Activated CD4-positive, alpha-beta T cell treated with anti-CD3 and anti-CD28 coated beads for 24 hours (primary cell): Measurements from ENCODE around the gene IL17RB.

ENCODE experiments used
- DNase-seq, 2 donors: peaks; one replicate each; pipeline ENCODE4 v3.0.0-alpha.2; 2020; ENCODE audit warnings: low read depth in 2 of 2

IL17RB gene, protein sequence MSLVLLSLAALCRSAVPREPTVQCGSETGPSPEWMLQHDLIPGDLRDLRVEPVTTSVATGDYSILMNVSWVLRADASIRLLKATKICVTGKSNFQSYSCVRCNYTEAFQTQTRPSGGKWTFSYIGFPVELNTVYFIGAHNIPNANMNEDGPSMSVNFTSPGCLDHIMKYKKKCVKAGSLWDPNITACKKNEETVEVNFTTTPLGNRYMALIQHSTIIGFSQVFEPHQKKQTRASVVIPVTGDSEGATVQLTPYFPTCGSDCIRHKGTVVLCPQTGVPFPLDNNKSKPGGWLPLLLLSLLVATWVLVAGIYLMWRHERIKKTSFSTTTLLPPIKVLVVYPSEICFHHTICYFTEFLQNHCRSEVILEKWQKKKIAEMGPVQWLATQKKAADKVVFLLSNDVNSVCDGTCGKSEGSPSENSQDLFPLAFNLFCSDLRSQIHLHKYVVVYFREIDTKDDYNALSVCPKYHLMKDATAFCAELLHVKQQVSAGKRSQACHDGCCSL

DNA sequence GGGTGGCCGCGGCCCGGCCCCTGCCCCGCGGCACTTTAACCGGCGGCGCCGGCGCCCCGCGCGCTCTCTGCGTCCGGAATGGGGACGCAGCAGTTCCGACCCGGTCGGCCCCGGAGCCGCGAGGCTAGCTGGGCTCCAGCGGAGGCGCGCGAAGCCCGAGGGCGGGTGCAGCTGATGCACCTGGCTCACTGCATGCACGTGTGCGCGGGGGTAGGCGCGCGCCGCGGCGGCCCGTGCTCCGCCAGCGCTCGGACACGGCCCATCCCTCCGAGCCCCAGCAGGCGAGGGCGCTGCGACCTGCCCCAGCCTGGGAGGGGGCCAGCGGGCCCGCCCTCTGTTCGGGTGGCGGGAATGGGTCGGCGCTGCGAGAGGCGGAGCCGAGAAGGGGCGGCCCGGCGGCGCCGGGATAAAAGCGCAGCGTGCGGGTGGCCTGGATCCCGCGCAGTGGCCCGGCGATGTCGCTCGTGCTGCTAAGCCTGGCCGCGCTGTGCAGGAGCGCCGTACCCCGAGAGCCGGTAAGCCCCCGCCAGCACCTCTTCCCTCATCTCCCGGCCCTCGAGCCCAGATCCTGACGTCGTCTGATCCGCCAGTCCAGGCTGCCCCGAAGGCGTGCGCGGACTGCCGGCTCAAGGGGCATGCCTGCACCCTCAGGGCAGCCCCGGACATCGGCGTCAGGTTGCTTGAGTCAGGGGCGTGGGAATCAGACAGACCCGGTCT lies at the start of gene IL17RB, which contains the start of gene CHDH:
IL17RB (plus strand) TSS at position 435 of the 717 bp plus-strand sequence; CDS start at position 456, 21 bp downstream.
CHDH (minus strand) TSS at position 286 of the 717 bp plus-strand sequence. CDS start 22,411 bp downstream, outside the sequence.
- DNase-seq, result peak in 1 of 2 donors; percentile 6

GRCh38 chr3:53798144-53798543 lies 48.2 kb upstream of the IL17RB start:
- DNase-seq, result no peak

DNA sequence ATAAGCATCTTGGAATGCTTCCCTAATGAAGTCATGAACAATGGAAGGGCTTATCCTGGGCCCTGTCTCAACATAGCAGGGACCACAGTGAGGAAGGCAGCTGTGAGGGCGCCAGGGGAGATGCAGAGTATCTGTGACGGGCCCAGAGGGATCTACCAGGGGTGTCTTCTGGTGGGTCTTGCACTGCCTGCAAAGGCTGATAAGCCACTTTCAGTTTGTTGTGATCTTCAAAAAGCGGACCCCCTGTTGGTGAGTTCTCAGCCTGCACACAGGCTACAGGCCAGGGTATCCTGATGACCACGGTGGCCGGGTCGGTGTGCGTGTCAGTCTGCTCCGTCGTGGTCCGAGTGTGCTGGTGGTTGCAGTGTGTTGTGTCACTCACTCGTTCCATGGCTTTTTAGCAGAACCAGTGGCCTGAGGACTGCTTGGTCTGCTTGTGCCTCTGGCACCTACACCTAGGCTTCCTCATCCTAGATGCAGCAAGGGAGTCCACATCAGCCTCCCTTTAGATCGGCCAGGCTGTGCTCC lies 47.0 kb upstream of the IL17RB start:
- no peak for DNase-seq

DNA sequence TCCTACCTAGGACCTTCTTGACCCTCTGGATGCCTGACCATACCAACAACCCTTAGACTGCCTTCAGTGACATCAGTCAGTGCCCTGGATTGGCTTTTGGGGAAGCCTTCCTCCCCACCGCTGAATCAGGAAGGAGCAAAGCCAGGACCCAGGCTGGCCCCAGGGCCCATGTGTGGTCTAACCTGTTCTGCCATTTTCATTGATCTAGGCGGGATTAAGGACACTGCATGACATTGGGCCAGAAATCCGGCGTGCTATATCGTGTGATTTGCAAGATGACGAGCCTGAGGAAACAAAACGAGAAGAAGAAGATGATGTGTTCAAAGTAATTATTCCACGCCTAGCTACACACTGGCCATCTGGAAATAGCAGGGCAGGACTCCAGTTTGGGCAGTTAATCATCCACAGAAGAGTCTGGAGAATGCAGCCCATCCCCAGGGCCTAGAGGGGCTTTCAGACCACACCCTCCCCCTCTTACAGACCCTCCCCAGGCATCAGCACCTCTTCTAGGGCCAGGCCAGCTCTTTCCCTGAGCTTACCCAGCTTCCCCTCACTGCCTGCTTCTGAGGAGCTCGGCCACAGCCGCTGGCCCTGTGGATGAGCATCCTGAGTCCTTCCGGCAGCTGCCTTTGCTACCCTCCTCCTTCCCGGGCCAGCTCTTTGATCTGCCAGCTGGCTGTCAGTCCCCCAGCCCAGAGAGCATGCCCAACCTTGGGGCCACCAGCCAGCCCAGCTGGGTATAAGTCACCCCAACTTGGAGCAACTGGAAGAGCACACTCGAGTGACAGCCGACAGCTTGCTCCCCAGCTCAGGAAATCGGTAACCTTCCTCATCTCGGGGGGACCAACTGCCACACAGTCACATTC lies 46.1 kb upstream of the IL17RB start:
- DNase-seq, result no peak

GRCh38 chr3:53801319-53801718 lies 45.0 kb upstream of the IL17RB start:
- no peak for DNase-seq

DNA sequence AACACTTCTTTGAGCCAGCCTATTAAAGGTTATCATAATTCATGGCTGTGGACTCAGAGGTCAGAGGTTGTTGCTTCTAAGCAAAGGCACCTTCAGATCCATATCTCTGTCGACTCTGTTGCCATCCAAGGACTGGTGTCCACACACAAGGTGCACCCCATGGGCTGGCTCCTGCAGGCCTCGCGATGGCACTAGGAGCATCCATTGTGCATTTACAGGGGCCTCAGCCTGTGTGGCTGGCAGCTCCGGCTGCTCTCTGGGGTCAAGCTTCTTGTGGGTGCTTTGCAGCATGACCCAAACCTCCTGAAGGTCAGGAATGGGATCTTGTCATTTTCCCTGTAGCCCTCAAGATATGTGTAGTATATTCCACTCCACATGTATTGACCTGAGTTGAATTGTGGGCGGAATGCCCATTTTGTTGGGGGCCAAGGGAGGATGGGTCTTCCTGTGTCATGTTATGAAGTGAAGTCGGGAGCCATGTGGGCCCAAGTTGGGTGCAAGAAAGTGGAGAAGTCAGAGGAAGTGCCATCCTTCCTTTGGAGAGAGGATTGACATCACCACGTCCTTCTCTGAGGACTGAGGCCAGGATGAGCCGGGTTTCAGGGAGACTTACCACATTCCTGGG lies 44.0 kb upstream of the IL17RB start:
- DNase-seq, result no peak

- no peak for DNase-seq
These were observed 43.1 kb upstream of the IL17RB start for GRCh38 chr3:53803124-53803815.

DNA sequence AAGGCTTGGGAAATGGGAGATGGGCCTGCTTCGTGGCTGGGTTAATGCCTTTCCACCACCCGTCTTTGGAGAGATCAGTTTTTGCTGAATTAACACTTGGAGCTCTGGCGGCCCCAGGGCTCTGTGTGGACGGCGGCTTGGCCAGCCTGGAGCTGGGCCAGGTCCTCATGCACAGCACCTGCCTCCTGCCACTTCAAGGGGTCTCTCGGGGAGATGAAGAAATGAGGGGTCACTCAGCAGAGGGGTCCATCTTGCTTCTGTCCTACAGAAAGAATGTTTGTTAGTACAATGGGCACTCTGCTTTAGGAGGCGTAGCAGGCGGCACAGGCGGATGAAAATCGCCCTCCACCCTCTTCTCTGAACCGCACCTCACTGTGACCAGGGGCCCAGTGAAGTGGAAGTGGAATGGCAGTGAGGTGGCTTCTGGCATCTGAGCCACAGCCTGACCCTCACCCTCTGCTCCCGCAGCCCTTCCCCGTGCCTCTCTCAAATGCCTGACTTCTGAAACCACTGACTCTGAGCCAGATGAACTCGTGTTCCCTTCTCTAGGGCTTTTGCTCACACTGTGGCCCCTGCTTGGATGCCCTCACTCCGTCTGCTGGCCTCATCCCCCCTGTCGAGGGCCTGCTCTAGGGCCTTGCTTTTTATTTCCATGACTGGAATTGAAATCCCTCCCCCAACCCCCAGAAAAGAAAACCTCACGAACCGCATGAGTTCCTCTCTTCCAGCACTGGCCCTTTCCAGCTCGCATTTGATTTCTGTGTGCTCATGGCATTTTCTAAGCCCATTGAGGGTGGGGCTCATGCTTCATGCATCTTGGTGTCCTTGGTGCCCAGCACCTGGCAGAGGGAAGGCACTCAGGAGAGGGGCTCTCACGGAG lies 42.3 kb upstream of the IL17RB start:
- no peak for DNase-seq

DNA sequence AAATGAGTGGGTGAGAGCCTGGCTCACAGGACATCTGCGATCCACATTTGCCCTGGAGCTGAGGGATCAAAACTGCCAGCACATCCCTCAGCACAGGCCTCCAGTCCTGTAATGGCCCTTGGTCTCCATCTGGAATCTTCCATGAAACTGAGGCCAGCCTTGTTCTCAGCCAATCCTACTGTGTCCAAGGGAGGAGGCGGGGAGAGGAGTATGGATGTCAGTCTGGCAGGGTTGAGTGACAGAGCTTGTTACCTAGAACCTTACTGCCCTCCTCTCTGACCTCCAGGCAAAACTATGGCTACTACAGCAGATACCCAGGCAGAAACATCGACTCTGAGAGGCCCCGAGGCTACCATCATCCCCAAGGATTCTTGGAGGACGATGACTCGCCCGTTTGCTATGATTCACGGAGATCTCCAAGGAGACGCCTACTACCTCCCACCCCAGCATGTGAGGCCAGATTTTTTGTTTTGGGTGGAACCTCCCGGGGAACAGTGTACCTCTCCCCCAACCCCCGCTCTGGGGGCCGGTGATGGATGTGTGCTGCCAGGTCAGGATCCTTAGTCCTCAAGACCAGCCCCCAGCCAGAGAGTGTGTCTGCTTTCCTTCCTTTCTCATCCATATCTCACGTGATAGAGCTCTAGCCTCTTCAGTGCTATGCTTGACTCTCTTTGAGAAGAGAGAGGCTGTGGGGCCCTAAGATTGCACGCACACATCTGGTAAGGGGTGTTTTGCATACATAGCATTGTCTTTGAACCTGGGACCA lies 41.5 kb upstream of the IL17RB start:
- DNase-seq, result no peak

GRCh38 chr3:53805463-53806159 lies 40.8 kb upstream of the IL17RB start:
- no peak for DNase-seq

- DNase-seq, result no peak
These were observed 39.9 kb upstream of the IL17RB start for GRCh38 chr3:53806182-53807116.

DNA sequence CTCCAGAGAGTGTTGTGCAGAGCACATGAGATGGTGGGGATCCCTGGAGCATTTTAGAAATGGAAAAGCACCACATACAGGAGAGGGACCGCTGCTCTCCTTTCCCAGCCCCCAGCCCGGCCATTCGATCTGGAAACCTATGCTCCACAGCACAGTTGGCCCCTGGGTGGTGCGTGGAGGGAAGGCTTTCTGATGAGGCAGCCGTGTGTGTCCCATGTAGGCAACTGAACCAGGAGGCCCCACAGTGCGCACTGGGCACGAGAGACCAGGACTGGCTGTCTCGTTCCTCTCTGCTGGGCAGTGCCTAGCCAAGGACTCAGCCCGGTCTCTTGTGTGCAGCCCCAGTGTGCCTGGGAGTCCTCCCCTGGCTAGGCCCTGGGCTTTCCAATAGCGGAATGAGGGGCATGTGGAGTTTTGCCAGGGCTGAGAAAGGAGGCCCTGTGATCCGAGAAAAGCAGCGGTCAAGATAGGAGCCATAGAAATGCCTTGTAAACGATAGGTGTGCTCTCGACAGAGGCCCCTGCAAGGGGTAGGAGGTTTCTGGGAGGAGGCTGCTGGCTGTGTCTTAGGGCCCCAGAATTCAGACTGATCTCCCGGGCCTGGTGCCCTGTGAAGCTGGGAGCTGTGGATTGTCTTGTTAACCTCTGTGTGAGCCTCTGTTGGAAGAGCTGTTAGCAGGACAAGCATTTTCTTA lies 39.1 kb upstream of the IL17RB start:
- DNase-seq, result no peak

GRCh38 chr3:53808496-53808895 lies 37.9 kb upstream of the IL17RB start:
- no peak for DNase-seq

DNA sequence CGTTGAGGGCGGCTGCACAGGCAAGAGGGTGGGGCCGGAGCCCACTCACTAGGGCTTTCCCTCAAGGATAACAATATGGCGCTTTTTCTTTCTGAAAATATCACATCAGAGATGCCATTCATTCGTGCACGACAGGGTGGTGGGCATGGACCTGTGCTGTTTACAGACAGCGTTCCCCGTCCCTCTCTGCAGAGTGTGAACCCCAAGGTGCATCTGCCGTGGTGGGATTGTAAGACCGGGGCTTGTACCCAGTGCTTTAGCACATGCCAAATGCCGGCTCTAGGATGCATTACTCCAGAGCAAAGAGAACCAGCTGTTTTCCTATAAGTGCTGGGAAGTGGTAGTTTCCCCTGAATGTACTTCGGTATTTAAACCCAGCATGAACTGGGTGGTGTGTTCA lies 37.1 kb upstream of the IL17RB start:
- no peak for DNase-seq

- no peak for DNase-seq
These were observed 36.5 kb upstream of the IL17RB start for GRCh38 chr3:53809764-53810400.
